IMR-90 (cell line): Measurements from ENCODE around the gene PLA2G15.

Experiments
- BHLHE40 ChIP-seq: fragments of 150-350 bp; IDR thresholded peaks from 2 replicates; pipeline ENCODE4 v1.6.1; 2016; ENCODE audit warnings: mild to moderate bottlenecking, low read depth, low read length
- CEBPB ChIP-seq: IDR thresholded peaks from 2 replicates; pipeline ENCODE4 v1.6.1; 2012; ENCODE audit warnings: low read depth, low read length, improper control_type of control experiment
- POLR2A ChIP-seq: IDR thresholded peaks from 2 replicates; pipeline ENCODE4 v1.6.1; 2012; ENCODE audit warnings: mild to moderate bottlenecking, low read depth, low read length
- RAD21 ChIP-seq: IDR thresholded peaks from 2 replicates; pipeline ENCODE4 v1.6.1; 2012; ENCODE audit warnings: low read length, improper control_type of control experiment
- RCOR1 ChIP-seq: IDR thresholded peaks from 2 replicates; pipeline ENCODE4 v1.6.1; 2012; ENCODE audit warnings: mild to moderate bottlenecking, low read length, improper control_type of control experiment; ENCODE audit not compliant: insufficient replicate concordance
- SMC3 ChIP-seq: fragments of 150-350 bp; IDR thresholded peaks from 2 replicates; pipeline ENCODE4 v1.6.1; 2016; ENCODE audit warnings: low read depth, mild to moderate bottlenecking, antibody characterized with exemption, low read length, moderate library complexity
- TF ChIP-seq, protein P1 (sequence below): conservative IDR thresholded peaks from 2 replicates; pipeline ENCODE4 v1.5.1; 2012; ENCODE audit warnings: mild to moderate bottlenecking, low read depth, low read length, improper control_type of control experiment

- TF ChIP-seq, protein P1, sequence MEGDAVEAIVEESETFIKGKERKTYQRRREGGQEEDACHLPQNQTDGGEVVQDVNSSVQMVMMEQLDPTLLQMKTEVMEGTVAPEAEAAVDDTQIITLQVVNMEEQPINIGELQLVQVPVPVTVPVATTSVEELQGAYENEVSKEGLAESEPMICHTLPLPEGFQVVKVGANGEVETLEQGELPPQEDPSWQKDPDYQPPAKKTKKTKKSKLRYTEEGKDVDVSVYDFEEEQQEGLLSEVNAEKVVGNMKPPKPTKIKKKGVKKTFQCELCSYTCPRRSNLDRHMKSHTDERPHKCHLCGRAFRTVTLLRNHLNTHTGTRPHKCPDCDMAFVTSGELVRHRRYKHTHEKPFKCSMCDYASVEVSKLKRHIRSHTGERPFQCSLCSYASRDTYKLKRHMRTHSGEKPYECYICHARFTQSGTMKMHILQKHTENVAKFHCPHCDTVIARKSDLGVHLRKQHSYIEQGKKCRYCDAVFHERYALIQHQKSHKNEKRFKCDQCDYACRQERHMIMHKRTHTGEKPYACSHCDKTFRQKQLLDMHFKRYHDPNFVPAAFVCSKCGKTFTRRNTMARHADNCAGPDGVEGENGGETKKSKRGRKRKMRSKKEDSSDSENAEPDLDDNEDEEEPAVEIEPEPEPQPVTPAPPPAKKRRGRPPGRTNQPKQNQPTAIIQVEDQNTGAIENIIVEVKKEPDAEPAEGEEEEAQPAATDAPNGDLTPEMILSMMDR: no peak
- TF ChIP-seq CEBPB (no peak), SMC3 (no peak), RAD21 (no peak), POLR2A (no peak), BHLHE40 (no peak), RCOR1 (no peak)
Observed at GRCh38 chr16:68217506-68217905, 27.7 kb upstream of the PLA2G15 start.
